ENCODE data around the gene BIRC7. TPM values are rescaled to one million over a fixed set of nuclear protein-coding genes. Genes with fewer than 3 reads are reported as not detected.

Gene BIRC7
- polyA plus RNA-seq, 1 donor (not counting 4 experiments of a cell fraction or from before 2014, with no cell fraction given): not detected

DNA sequence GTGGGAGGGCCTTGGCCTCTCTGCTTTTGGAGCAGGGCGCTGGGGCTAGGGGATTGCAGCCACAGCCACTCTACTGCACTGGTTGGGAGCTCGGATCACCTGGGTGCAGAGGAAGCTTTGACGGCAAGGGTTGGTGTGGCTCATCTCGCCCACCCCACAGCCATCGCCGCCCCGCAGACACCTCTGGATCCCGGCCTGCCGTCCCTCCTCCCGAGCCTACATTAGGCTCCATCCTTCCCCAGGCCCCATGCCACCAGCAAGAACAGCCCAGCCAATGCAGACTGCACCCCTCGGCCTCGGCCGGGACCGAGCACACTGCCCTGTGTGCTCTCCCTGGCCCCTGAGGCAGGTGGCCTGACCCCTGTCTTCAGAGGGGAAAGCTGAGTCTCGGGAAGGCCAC lies 24.8 kb downstream of the BIRC7 start:
- no peak for FAIRE-seq

DNA sequence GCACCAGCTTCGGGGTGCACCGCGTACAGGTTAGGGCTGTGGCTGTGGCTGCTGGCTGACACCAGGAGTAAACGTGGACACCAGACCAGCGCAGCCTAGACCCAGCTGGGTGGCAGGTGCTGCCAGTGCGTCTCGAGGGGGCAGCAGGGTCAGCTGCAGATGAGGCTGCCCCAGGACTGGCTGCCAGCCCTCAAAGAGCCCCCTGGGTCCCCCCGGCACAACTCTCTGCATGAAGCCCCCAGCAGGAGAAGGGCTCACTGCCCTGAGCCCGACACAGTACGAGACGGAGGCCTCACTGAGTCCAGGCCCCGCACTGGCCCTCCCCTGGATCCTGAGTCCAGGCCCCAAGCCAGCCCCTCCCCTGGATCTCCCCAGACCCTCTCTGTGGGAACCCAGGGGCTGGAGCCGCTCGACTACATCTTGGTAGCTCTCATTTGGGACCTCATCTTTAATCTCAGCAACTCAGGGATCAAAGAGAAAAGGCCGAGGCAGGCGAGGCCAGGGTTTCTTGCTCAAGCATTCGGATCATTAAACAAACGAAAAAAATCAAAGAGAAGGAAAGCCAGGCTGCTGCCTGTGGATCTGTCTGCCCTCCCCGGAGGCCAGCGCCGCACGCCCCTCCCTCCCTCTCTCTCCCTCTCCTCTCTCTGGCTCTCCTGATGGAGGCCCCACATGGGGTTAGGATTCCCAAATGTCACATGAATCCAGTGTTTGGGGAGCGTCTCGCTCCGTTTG lies 25.5 kb downstream of the BIRC7 start:
- no peaks in the 10 kb centered on the region for H4K20me1 ChIP-seq (ENCODE audit: control insufficient read depth, extremely low read depth, insufficient read depth, low read length)
- no peak overlapping the region for H3K4me2 ChIP-seq (ENCODE audit: control insufficient read depth, extremely low read depth, insufficient read depth, low read depth, low read length)
- TF ChIP-seq, protein P1, sequence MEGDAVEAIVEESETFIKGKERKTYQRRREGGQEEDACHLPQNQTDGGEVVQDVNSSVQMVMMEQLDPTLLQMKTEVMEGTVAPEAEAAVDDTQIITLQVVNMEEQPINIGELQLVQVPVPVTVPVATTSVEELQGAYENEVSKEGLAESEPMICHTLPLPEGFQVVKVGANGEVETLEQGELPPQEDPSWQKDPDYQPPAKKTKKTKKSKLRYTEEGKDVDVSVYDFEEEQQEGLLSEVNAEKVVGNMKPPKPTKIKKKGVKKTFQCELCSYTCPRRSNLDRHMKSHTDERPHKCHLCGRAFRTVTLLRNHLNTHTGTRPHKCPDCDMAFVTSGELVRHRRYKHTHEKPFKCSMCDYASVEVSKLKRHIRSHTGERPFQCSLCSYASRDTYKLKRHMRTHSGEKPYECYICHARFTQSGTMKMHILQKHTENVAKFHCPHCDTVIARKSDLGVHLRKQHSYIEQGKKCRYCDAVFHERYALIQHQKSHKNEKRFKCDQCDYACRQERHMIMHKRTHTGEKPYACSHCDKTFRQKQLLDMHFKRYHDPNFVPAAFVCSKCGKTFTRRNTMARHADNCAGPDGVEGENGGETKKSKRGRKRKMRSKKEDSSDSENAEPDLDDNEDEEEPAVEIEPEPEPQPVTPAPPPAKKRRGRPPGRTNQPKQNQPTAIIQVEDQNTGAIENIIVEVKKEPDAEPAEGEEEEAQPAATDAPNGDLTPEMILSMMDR (optimal IDR thresholded peaks at IDR 0.05 in 1 of 3, IDR thresholded peaks at IDR 0.05 in 1 of 3, conservative IDR thresholded peaks at IDR 0.05 in 1 of 3; ENCODE audit: extremely low read depth in 1 of 3, insufficient read depth in 2 of 3, low read length in 3 of 3): no peak
- no peak for TF ChIP-seq EZH2 (IDR thresholded peaks at IDR 0.05; ENCODE audit: low read length)
- no peak overlapping the region for H3K4me3 ChIP-seq (ENCODE audit: control insufficient read depth in 2 of 3, extremely low read depth in 1 of 3, insufficient read depth in 2 of 3, low read depth in 1 of 3, low read length in 3 of 3)
- peaks cover 25% of the 10 kb centered on the region for H3K27me3 ChIP-seq (ENCODE audit: control insufficient read depth, extremely low read depth, insufficient read depth, low read length)
- no peak overlapping the region for H3K27ac ChIP-seq (ENCODE audit: control insufficient read depth, insufficient read depth, low read length)
- no peaks in the 10 kb centered on the region for H3K9me1 ChIP-seq (ENCODE audit: control insufficient read depth, extremely low read depth, insufficient read depth, low read length)
- H2AFZ ChIP-seq (ENCODE audit: control insufficient read depth, low read length): no peak overlapping the region
- peaks cover 8% of the 10 kb centered on the region for H3K4me1 ChIP-seq (ENCODE audit: control insufficient read depth, extremely low read depth, insufficient read depth, low read length)
- H3K9me3 ChIP-seq (ENCODE audit: control insufficient read depth, low read depth, low read length): no peaks in the 10 kb centered on the region
- FAIRE-seq (no peak), DNase-seq (ENCODE audit: low read depth, low spot score) (no peak)
- H3K36me3 ChIP-seq (ENCODE audit: control insufficient read depth in 2 of 2, extremely low read depth in 1 of 2, insufficient read depth in 2 of 2, low read length in 2 of 2): no peaks in the 10 kb centered on the region
- dilution Hi-C loops (cut with MboI; ENCODE audit: extremely low pct_ligation_motif_present, low sequenced_read_pairs): no loop called here
- H3K9ac ChIP-seq (ENCODE audit: control insufficient read depth, extremely low read depth, insufficient read depth, low read length): no peak overlapping the region
- no peaks in the 10 kb centered on the region for H3K79me2 ChIP-seq (ENCODE audit: control insufficient read depth, insufficient read depth, low read length)

More for the DNA sequence above, 24.8 kb downstream of the BIRC7 start:
- H3K79me2 ChIP-seq (ENCODE audit: control insufficient read depth, insufficient read depth, low read length): no peaks in the 10 kb centered on the region
- no peaks in the 10 kb centered on the region for H3K9me3 ChIP-seq (ENCODE audit: control insufficient read depth, low read depth, low read length)
- no peak overlapping the region for H3K4me3 ChIP-seq (ENCODE audit: control insufficient read depth in 2 of 3, extremely low read depth in 1 of 3, insufficient read depth in 2 of 3, low read depth in 1 of 3, low read length in 3 of 3)
- no peak overlapping the region for H3K27ac ChIP-seq (ENCODE audit: control insufficient read depth, insufficient read depth, low read length)
- no peak overlapping the region for H3K4me2 ChIP-seq (ENCODE audit: control insufficient read depth, extremely low read depth, insufficient read depth, low read depth, low read length)
- dilution Hi-C loops (cut with MboI; ENCODE audit: extremely low pct_ligation_motif_present, low sequenced_read_pairs): no loop called here
- no peaks in the 10 kb centered on the region for H4K20me1 ChIP-seq (ENCODE audit: control insufficient read depth, extremely low read depth, insufficient read depth, low read length)
- peaks cover 25% of the 10 kb centered on the region for H3K27me3 ChIP-seq (ENCODE audit: control insufficient read depth, extremely low read depth, insufficient read depth, low read length)
- no peak overlapping the region for H3K9ac ChIP-seq (ENCODE audit: control insufficient read depth, extremely low read depth, insufficient read depth, low read length)
- H3K36me3 ChIP-seq (ENCODE audit: control insufficient read depth in 2 of 2, extremely low read depth in 1 of 2, insufficient read depth in 2 of 2, low read length in 2 of 2): no peaks in the 10 kb centered on the region
- H3K9me1 ChIP-seq (ENCODE audit: control insufficient read depth, extremely low read depth, insufficient read depth, low read length): no peaks in the 10 kb centered on the region
- TF ChIP-seq, protein P1 (optimal IDR thresholded peaks at IDR 0.05 in 1 of 3, IDR thresholded peaks at IDR 0.05 in 1 of 3, conservative IDR thresholded peaks at IDR 0.05 in 1 of 3; ENCODE audit: extremely low read depth in 1 of 3, insufficient read depth in 2 of 3, low read length in 3 of 3): no peak
- no peak for TF ChIP-seq EZH2 (IDR thresholded peaks at IDR 0.05; ENCODE audit: low read length)
- H3K4me1 ChIP-seq (ENCODE audit: control insufficient read depth, extremely low read depth, insufficient read depth, low read length): peaks cover 15% of the 10 kb centered on the region
- no peak for DNase-seq (ENCODE audit: low read depth, low spot score)
- H2AFZ ChIP-seq (ENCODE audit: control insufficient read depth, low read length): no peak overlapping the region
